ENCODE measurements around the gene SMIM13.

GRCh38 chr6:11062083-11062482, 31.6 kb upstream of the SMIM13 start:
- TF ChIP-seq POLR2AphosphoS5 (IDR thresholded peaks at IDR 0.05) (no peak), CTCF (IDR thresholded peaks at IDR 0.05 in 8 of 11, conservative IDR thresholded peaks at IDR 0.05 in 3 of 11) (no peak)
